HCT116 (cell line): ENCODE results near the gene CACNA1A. TPM values are rescaled to one million over a fixed set of nuclear protein-coding genes. Genes with fewer than 3 reads are reported as not detected.
A peak's percentile ranks its signal among the peaks of the same experiment; 100 is the strongest.

Experiments
- ATAC-seq: fragments of 200-7000 bp; cut with Tn5 transposase; 2 replicates; pipeline ENCODE4 v1.9.1; 2020; ENCODE audit warnings: mild to moderate bottlenecking, moderate library complexity
- BruUV-seq: library from RNA; stranded (reverse); fragments of 400-500 nt; replicated peaks from 2 replicates; lab custom pipeline; 2021; lab: Mats Ljungman, UMichigan
- CTCF ChIA-PET: fragments of 300-600 bp; sonication (Branson Sonifier 250); formaldehyde crosslinking; loops from one replicate; lab custom pipeline; 2021; ENCODE audit warnings: antibody characterized with exemption; lab: Charles Lee
- POLR2A ChIA-PET: fragments of 300-600, 350-600 bp; sonication (Branson Sonifier 250); formaldehyde crosslinking; loops from one replicate; lab custom pipeline; 2021; ENCODE audit warnings: antibody characterized with exemption; lab: Charles Lee
- RAD21 ChIA-PET, 2 experiments: fragments of 300-600 bp; sonication (Branson Sonifier 250); formaldehyde crosslinking; loops; one replicate each; lab custom pipeline; 2023; ENCODE audit warnings: low total read pairs in 2 of 2; ENCODE audit not compliant: uncharacterized antibody in 2 of 2, unreplicated experiment in 2 of 2, low non-redundant PET in 1 of 2; lab: Charles Lee
- DNase-seq: peaks from one replicate; pipeline ENCODE4 v3.0.0-alpha.2; 2010; ENCODE audit warnings: low read depth, low spot score
- H2AFZ ChIP-seq: fragments of 200-600 bp; shearing (Covaris generic), sonication (generic); 2 replicates; pipeline ENCODE4 v1.6.1; 2017; ENCODE audit warnings: low read depth, mixed run types, mixed read lengths, antibody characterized with exemption, low read length; ENCODE audit not compliant: poor library complexity, severe bottlenecking
- H3K27ac ChIP-seq: 2 replicates; pipeline ENCODE4 v1.5.1; 2012; ENCODE audit warnings: low read depth, low read length
- H3K27me3 ChIP-seq: fragments of 200-600 bp; sonication (generic); 2 replicates; pipeline ENCODE4 v1.6.1; 2016; ENCODE audit warnings: mixed run types, low read length, mixed read lengths; ENCODE audit not compliant: insufficient read depth
- H3K36me3 ChIP-seq, 2 experiments: fragments of 200-500 bp in 1 of 2; fragments of 200-600 bp in 1 of 2; sonication (Bioruptor generic) in 1 of 2; sonication (generic) in 1 of 2; 2 replicates each; pipeline versions ENCODE4 v1.5.1 to v1.6.1; 2014 to 2016; ENCODE audit warnings: low read length in 2 of 2, inconsistent platforms in 1 of 2, mixed read lengths in 1 of 2, mixed run types in 1 of 2; ENCODE audit not compliant: insufficient read depth in 2 of 2, control insufficient read depth in 1 of 2
- H3K4me1 ChIP-seq, 2 experiments: fragments of 200-600 bp in 1 of 2; sonication (generic) in 1 of 2; 2 replicates each; pipeline versions ENCODE4 v1.5.1 to v1.6.1; 2012 to 2017; ENCODE audit warnings: low read length in 2 of 2, inconsistent platforms in 1 of 2, mild to moderate bottlenecking in 1 of 2, mixed read lengths in 1 of 2, mixed run types in 1 of 2, moderate library complexity in 1 of 2; ENCODE audit not compliant: insufficient read depth in 2 of 2, control insufficient read depth in 1 of 2
- H3K4me2 ChIP-seq: fragments of 200-600 bp; sonication (generic); 2 replicates; pipeline ENCODE4 v1.6.1; 2017; ENCODE audit warnings: mixed run types, low read length, mixed read lengths
- H3K4me3 ChIP-seq, 2 experiments: fragments of 200-600 bp in 1 of 2; sonication (generic) in 1 of 2; replicated peaks in 1 of 2; 2 replicates each; pipeline ENCODE4 v1.5.1; 2011 to 2016; ENCODE audit warnings: low read length in 2 of 2, control low read depth in 1 of 2, low read depth in 1 of 2, mild to moderate bottlenecking in 1 of 2, mixed read lengths in 1 of 2, mixed run types in 1 of 2
- H3K79me2 ChIP-seq: fragments of 200-600 bp; sonication (generic); 2 replicates; pipeline ENCODE4 v1.6.1; 2017; ENCODE audit warnings: mild to moderate bottlenecking, mixed run types, low read length, moderate library complexity, mixed read lengths; ENCODE audit not compliant: insufficient read depth
- H3K9ac ChIP-seq: fragments of 200-600 bp; sonication (generic); 2 replicates; pipeline ENCODE4 v1.6.1; 2016; ENCODE audit warnings: low read length, mixed read lengths
- H3K9me2 ChIP-seq: fragments of 200-600 bp; sonication (generic), shearing (Covaris generic); 2 replicates; pipeline ENCODE4 v1.6.1; 2017; ENCODE audit warnings: mixed run types, mild to moderate bottlenecking, moderate library complexity; ENCODE audit not compliant: insufficient read depth
- H3K9me3 ChIP-seq, 2 experiments: fragments of 200-500 bp in 1 of 2; fragments of 200-600 bp in 1 of 2; sonication (Bioruptor generic) in 1 of 2; sonication (generic) in 1 of 2; 2 replicates each; pipeline ENCODE4 v1.6.1; 2014 to 2017; ENCODE audit warnings: low read length in 2 of 2, mixed read lengths in 2 of 2, inconsistent platforms in 1 of 2, low read depth in 1 of 2, mild to moderate bottlenecking in 1 of 2, mixed run types in 1 of 2, moderate library complexity in 1 of 2; ENCODE audit not compliant: control insufficient read depth in 1 of 2, insufficient read depth in 1 of 2
- H4K20me1 ChIP-seq: fragments of 200-600 bp; sonication (generic), shearing (Covaris generic); 2 replicates; pipeline ENCODE4 v1.6.1; 2017; ENCODE audit warnings: mixed run types, mild to moderate bottlenecking, moderate library complexity; ENCODE audit not compliant: insufficient read depth
- ATF3 ChIP-seq: IDR thresholded peaks from 2 replicates; pipeline ENCODE4 v1.6.1; 2012
- CBX3 ChIP-seq: IDR thresholded peaks from 2 replicates; pipeline ENCODE4 v1.6.1; 2012; ENCODE audit warnings: low read depth
- CEBPB ChIP-seq: IDR thresholded peaks from 2 replicates; pipeline ENCODE4 v1.6.1; 2012; ENCODE audit warnings: low read depth
- EGR1 ChIP-seq: IDR thresholded peaks from 2 replicates; pipeline ENCODE4 v1.6.1; 2012; ENCODE audit warnings: low read depth
- ELF1 ChIP-seq: IDR thresholded peaks from 2 replicates; pipeline ENCODE4 v1.6.1; 2012; ENCODE audit warnings: low read depth, borderline replicate concordance
- EZH2 ChIP-seq: fragments of 200-600 bp; sonication (generic); IDR thresholded peaks from 2 replicates; pipeline ENCODE4 v1.6.1; 2017; ENCODE audit warnings: antibody characterized with exemption, mixed run types
- JUND ChIP-seq: IDR thresholded peaks from 2 replicates; pipeline ENCODE4 v1.6.1; 2012
- MAX ChIP-seq: IDR thresholded peaks from 2 replicates; pipeline ENCODE4 v1.6.1; 2012
- POLR2A ChIP-seq: IDR thresholded peaks from 2 replicates; pipeline ENCODE4 v1.7.0; 2011; ENCODE audit warnings: borderline replicate concordance; ENCODE audit not compliant: insufficient read depth, insufficient read length; ENCODE audit errors: extremely low read depth
- POLR2AphosphoS5 ChIP-seq: IDR thresholded peaks from 2 replicates; pipeline ENCODE4 v1.6.1; 2011; ENCODE audit warnings: mild to moderate bottlenecking, low read depth, low read length, moderate library complexity
- SIN3A ChIP-seq: IDR thresholded peaks from 2 replicates; pipeline ENCODE4 v1.6.1; 2012; ENCODE audit warnings: low read depth
- SP1 ChIP-seq: IDR thresholded peaks from 2 replicates; pipeline ENCODE4 v1.6.1; 2012; ENCODE audit warnings: low read depth
- SRF ChIP-seq: IDR thresholded peaks from 2 replicates; pipeline ENCODE4 v1.6.1; 2012; ENCODE audit warnings: low read depth
- TCF7L2 ChIP-seq: IDR thresholded peaks from 2 replicates; pipeline ENCODE4 v1.7.0; 2011; ENCODE audit warnings: borderline replicate concordance, inconsistent platforms; ENCODE audit not compliant: insufficient read depth, insufficient read length; ENCODE audit errors: extremely low read depth
- YY1 ChIP-seq: IDR thresholded peaks from 2 replicates; pipeline ENCODE4 v1.6.1; 2011; ENCODE audit warnings: low read length, low read depth, moderate library complexity, mild to moderate bottlenecking; ENCODE audit not compliant: insufficient replicate concordance; ENCODE audit errors: extremely low read depth
- ZFX ChIP-seq: fragments of 450-650 bp; IDR thresholded peaks from 2 replicates; pipeline ENCODE4 v1.6.1; 2017
- ZNF274 ChIP-seq: fragments of 200-500 bp; sonication (Bioruptor generic); IDR thresholded peaks from 2 replicates; pipeline ENCODE4 v1.6.1; 2014; ENCODE audit warnings: mild to moderate bottlenecking, low read depth, low read length, inconsistent platforms
- intact Hi-C: fragments of 100-400 bp; cut with micrococcal nuclease; formaldehyde crosslinking; loops from 2 replicates; pipeline ENCODE4 v1.10.0; 2022
- total RNA-seq: library from RNA; stranded (reverse); gene quantifications from one replicate; pipeline ENCODE4 v1.2.1, GENCODE V29; 2021; ENCODE audit not compliant: unreplicated experiment

The CACNA1A gene
- total RNA-seq, 1 experiment from 2014 or later: 7.5 TPM

DNA sequence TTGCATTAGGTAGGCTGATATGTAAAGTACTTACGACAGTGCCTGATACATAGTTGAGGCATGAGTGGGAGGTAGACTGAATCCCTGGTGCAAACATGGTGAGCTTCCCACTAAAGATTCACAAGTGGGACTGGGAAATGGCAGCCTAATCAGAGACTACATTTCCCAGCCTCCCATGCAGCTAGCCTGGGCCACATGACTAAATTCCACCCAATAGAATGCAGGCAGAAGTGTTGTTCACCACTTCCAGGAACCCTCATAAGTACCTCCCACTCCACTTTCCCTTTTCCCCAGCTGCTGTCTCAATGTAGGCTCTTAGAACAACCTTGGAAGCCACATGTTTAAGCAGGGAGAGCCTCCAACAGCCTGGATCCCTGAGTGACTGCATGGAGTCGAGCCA is 104.9 kb downstream of the CACNA1A start:
- Histone ChIP-seq H3K4me2 (no peak overlapping the region), H3K27me3 (no peaks in the 10 kb centered on the region), H3K4me1 (peaks cover 21 to 54% of the 10 kb centered on the region in 2 experiments), H4K20me1 (no peaks in the 10 kb centered on the region), H3K79me2 (no peaks in the 10 kb centered on the region), H3K9me3 (peaks cover 0 to 4% of the 10 kb centered on the region in 2 experiments; a peak in 1 of 4 replicates), H2AFZ (peak overlapping the region; percentile 84), H3K9me2 (no peaks in the 10 kb centered on the region), H3K9ac (no peak overlapping the region), H3K36me3 (no peaks in the 10 kb centered on the region), H3K27ac (no peak overlapping the region), H3K4me3 (no peak overlapping the region)
- BruUV-seq: no TSS peak
- DNase-seq (peak; percentile 48), ATAC-seq (peak; percentile 63)
- intact Hi-C loops: no loop called here
- TF ChIP-seq YY1: peak; percentile 29
- no peak for TF ChIP-seq SP1
- CTCF ChIA-PET: no interaction called here
- RAD21 ChIA-PET: no interaction called here
- POLR2A ChIA-PET: no interaction called here

- Histone ChIP-seq H3K79me2 (no peaks in the 10 kb centered on the region), H3K36me3 (no peaks in the 10 kb centered on the region), H3K9me3 (peaks cover 0 to 4% of the 10 kb centered on the region in 2 experiments; a peak in 1 of 4 replicates), H3K4me3 (no peak overlapping the region), H3K9ac (no peak overlapping the region), H4K20me1 (no peaks in the 10 kb centered on the region), H2AFZ (peak overlapping the region; percentile 63), H3K4me1 (peaks cover 24 to 60% of the 10 kb centered on the region in 2 experiments), H3K27ac (peak overlapping the region; percentile 91; the same call in 1 of the 2 replicates), H3K27me3 (no peaks in the 10 kb centered on the region), H3K4me2 (no peak overlapping the region), H3K9me2 (no peaks in the 10 kb centered on the region)
- DNase-seq: no peak
- CTCF ChIA-PET: no interaction called here
- POLR2A ChIA-PET: no interaction called here
- no TSS peak for BruUV-seq
- TF ChIP-seq ZNF274: no peak
- no peak for TF ChIP-seq CEBPB
- no peak for TF ChIP-seq YY1
- no peak for TF ChIP-seq ATF3
- no peak for TF ChIP-seq EZH2
- TF ChIP-seq POLR2AphosphoS5: no peak
- TF ChIP-seq POLR2A: no peak
- TF ChIP-seq ZFX: no peak
- no peak for TF ChIP-seq CBX3
- TF ChIP-seq EGR1: no peak
- TF ChIP-seq TCF7L2: no peak
- no peak for TF ChIP-seq SRF
- TF ChIP-seq ELF1: no peak
- TF ChIP-seq MAX: no peak
- TF ChIP-seq SIN3A: no peak
- no peak for TF ChIP-seq JUND
- intact Hi-C loops: no loop called here
- RAD21 ChIA-PET: no interaction called here
- ATAC-seq: no peak
Measured at GRCh38 chr19:13400296-13400695, 106.0 kb downstream of the CACNA1A start.
